ENCODE data around the gene GOLGA8N. TPM values are rescaled to one million over a fixed set of nuclear protein-coding genes. Genes with fewer than 3 reads are reported as not detected.

GOLGA8N gene
- total and polyA plus RNA-seq, 2 donors (not counting 3 experiments of a cell fraction or from before 2014, with no cell fraction given), result 1.6 to 4.5 TPM

DNA sequence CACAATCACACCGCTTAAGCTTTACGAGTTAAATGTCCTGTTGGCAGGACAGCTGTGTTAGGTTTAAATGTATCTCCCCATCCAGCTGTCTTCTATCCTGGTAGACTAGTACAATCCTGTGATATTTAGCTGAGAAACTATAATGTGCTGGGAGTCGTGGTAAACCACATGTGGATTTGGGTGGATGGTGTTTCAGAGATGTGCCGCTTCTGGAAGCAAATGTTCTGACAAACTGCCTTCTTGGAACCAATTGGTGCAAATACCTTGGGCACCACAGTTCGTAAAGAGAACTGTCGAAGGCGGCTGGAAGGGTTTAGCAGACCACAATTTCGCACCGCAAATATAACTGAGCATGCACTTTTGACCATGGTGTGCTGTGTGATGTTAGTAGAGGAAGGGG is 63.2 kb downstream of the GOLGA8N start:
- Histone ChIP-seq H3K4me1 (ENCODE audit: control insufficient read depth, extremely low read depth, insufficient read depth, low read length) (peaks cover 7% of the 10 kb centered on the region), H3K27me3 (ENCODE audit: control insufficient read depth in 2 of 2, insufficient read depth in 2 of 2, low read length in 2 of 2) (no peaks in the 10 kb centered on the region), H3K4me3 (replicated peaks in 1 of 3; ENCODE audit: insufficient read depth in 1 of 3, low read depth in 1 of 3, low read length in 3 of 3) (no peak overlapping the region), H3K79me2 (ENCODE audit: control insufficient read depth, insufficient read depth, low read length) (no peaks in the 10 kb centered on the region), H2AFZ (ENCODE audit: low read depth, low read length) (no peak overlapping the region), H3K9me1 (replicated peaks; ENCODE audit: control insufficient read depth, extremely low read depth, insufficient read depth, low read length) (no peaks in the 10 kb centered on the region), H3K27ac (ENCODE audit: insufficient read depth, low read depth, low read length) (no peak overlapping the region), H3K4me2 (ENCODE audit: insufficient read depth, low read length) (no peak overlapping the region), H3K9me3 (replicated peaks; ENCODE audit: control insufficient read depth, insufficient read depth, low read length) (no peaks in the 10 kb centered on the region), H3K9ac (replicated peaks; ENCODE audit: extremely low read depth, insufficient read depth, low read length) (no peak overlapping the region), H4K20me1 (replicated peaks; ENCODE audit: control insufficient read depth, extremely low read depth, insufficient read depth, low read length) (no peaks in the 10 kb centered on the region), H3K36me3 (ENCODE audit: control insufficient read depth in 2 of 2, extremely low read depth in 1 of 2, insufficient read depth in 2 of 2, low read length in 2 of 2) (peaks cover 0 to 2% of the 10 kb centered on the region in 2 experiments)
- intact Hi-C loops (cut with micrococcal nuclease), result no loop called here
- POLR2A ChIA-PET, result no interaction called here
- DNase-seq (ENCODE audit: low read depth, low spot score) (no peak), FAIRE-seq (no peak)
- CTCF ChIA-PET, result interaction anchor here (1.0 to 9.5 kb wide), 7 partner anchors 10 to 477 kb away, joined by 3 to 226 read pairs (median 4); no protein-coding TSS in a partner anchor
- dilution Hi-C loops (cut with MboI; ENCODE audit: extremely low pct_ligation_motif_present, low sequenced_read_pairs), result no loop called here
- TF ChIP-seq EZH2 (IDR thresholded peaks at IDR 0.05; ENCODE audit: borderline replicate concordance, low read depth, low read length, severe bottlenecking), result no peak
- no peak for TF ChIP-seq JUN (IDR thresholded peaks at IDR 0.05; ENCODE audit: borderline replicate concordance, insufficient read depth, insufficient read length, low read depth)
- no peak for TF ChIP-seq GATA2 (IDR thresholded peaks at IDR 0.05; ENCODE audit: insufficient read depth, insufficient read length, low read depth, low read length)
- no TSS peak for BruUV-seq (replicated peaks)

Small RNA genes lying within 50 kb of the gene (small RNA-seq; reads per million reads assigned to genes)
- gene RN7SL286P (ENCODE audit: insufficient read depth, insufficient read length, low read depth, low replicate concordance), result not detected

Other genes with a start within 250 kb of the GOLGA8N start
- gene GOLGA8K, start 190.2 kb upstream of the GOLGA8N start, total RNA-seq, result 2.0 and 3.8 TPM in 2 replicates
- 0.10 TPM in 1 of 2 replicates, not detected in the other for gene GOLGA8K, start 190.2 kb upstream of the GOLGA8N start, polyA plus RNA-seq
- 0.21 and 2.1 TPM in 2 replicates for gene GOLGA8O, start 137.8 kb upstream of the GOLGA8N start, total RNA-seq
- gene GOLGA8O, start 137.8 kb upstream of the GOLGA8N start, polyA plus RNA-seq, result 0.08 and 0.21 TPM in 2 replicates
- gene ARHGAP11A, start 22.0 kb downstream of the GOLGA8N start, total RNA-seq, result 82.3 and 94.1 TPM in 2 replicates
- 4.6 and 6.6 TPM in 2 replicates for gene ARHGAP11A, start 22.0 kb downstream of the GOLGA8N start, polyA plus RNA-seq
- 2.1 and 3.3 TPM in 2 replicates for gene SCG5, start 48.3 kb downstream of the GOLGA8N start, total RNA-seq
- gene SCG5, start 48.3 kb downstream of the GOLGA8N start, polyA plus RNA-seq, result 3.4 and 3.9 TPM in 2 replicates
- 0.44 TPM in 1 of 2 replicates, not detected in the other for gene GREM1, start 124.5 kb downstream of the GOLGA8N start, total RNA-seq
- gene GREM1, start 124.5 kb downstream of the GOLGA8N start, polyA plus RNA-seq, result not detected in 2 replicates